ENCODE measurements around the gene CACNB3. TPM values are rescaled to one million over a fixed set of nuclear protein-coding genes. Genes with fewer than 3 reads are reported as not detected.

The CACNB3 gene
- total and polyA plus RNA-seq, 9 of the 15 experiments (the other 6 are each of a cell fraction or from before 2014, with no cell fraction given) = 0.24 to 2.0 (median 1.5) TPM

GRCh38 chr12:48815126-48816110 is 2.9 kb upstream of the CACNB3 start (continued):
- TF ChIP-seq THRB (CRISPR knock-in tag; conservative IDR thresholded peaks at IDR 0.05) (peak; percentile 89; the same call in 1 of the 2 replicates), BACH1 (tag; IDR thresholded peaks at IDR 0.05) (no peak), SMC3 (conservative IDR thresholded peaks at IDR 0.05; ENCODE audit: insufficient read depth, low read depth, low read length) (no peak), CHD2 (IDR thresholded peaks at IDR 0.05; ENCODE audit: low read depth, low read length) (no peak), DPF2 (IDR thresholded peaks at IDR 0.05) (peak; percentile 64), NCOA1 (IDR thresholded peaks at IDR 0.05; ENCODE audit: low read depth) (0 out of 2 replicates have a peak, but pooled peaks have one; percentile 51), HLTF (IDR thresholded peaks at IDR 0.05) (0 out of 2 replicates have a peak, but pooled peaks have one; percentile 64), TAL1 (IDR thresholded peaks at IDR 0.05) (no peak), E2F6 (IDR thresholded peaks at IDR 0.05; ENCODE audit: borderline replicate concordance in 1 of 2, extremely low read depth in 1 of 2, insufficient read depth in 1 of 2, insufficient read length in 1 of 2, low read depth in 1 of 2, low read length in 1 of 2, poor library complexity in 1 of 2, severe bottlenecking in 1 of 2) (peak; percentile 95 to 99), SOX6 (IDR thresholded peaks at IDR 0.05) (no peak), NRF1 (conservative IDR thresholded peaks at IDR 0.05 in 1 of 2, IDR thresholded peaks at IDR 0.05 in 1 of 2) (peak in 1 of 2 experiments; percentile 39; a peak in 3 of 4 replicates), KDM5B (IDR thresholded peaks at IDR 0.05; ENCODE audit: insufficient replicate concordance, low read depth, low read length) (peak; percentile 78), ZNF740 (CRISPR knock-in tag; IDR thresholded peaks at IDR 0.05) (no peak), ZNF740 (tag; IDR thresholded peaks at IDR 0.05) (0 out of 4 replicates have a peak, but pooled peaks of 1 of the 2 experiments have one; percentile 29), MAX (CRISPR knock-in tag; IDR thresholded peaks at IDR 0.05) (peak; percentile 50; the same call in 1 of the 2 replicates), PHF8 (IDR thresholded peaks at IDR 0.05; ENCODE audit: borderline replicate concordance, low read length) (peak; percentile 23; the same call in 1 of the 2 replicates), POLR2AphosphoS5 (IDR thresholded peaks at IDR 0.05; ENCODE audit: control insufficient read depth, insufficient read depth, low read depth, low read length) (peak; percentile 54), IFI16 (CRISPR knock-in tag; IDR thresholded peaks at IDR 0.05) (no peak), RBBP5 (IDR thresholded peaks at IDR 0.05; ENCODE audit: borderline replicate concordance, insufficient read depth, low read length, poor library complexity, severe bottlenecking) (no peak), KDM1A (IDR thresholded peaks at IDR 0.05) (peak in 1 of 2 experiments; percentile 92; a peak in 2 of 4 replicates), ELF1 (tag; IDR thresholded peaks at IDR 0.05) (peak; percentile 52)
